CD4-positive, alpha-beta T cell treated with Interleukin-6 for 4 hours (primary cell): ENCODE data around the gene DCAF12.
"Not testable (repeated sequence)": the region's sequence is repeated elsewhere in the genome, so short reads cannot be mapped to it uniquely, and the experiment has no call there.

Experiments used
- DNase-seq: peaks from one replicate; pipeline ENCODE4 v3.0.0-alpha.2; 2020; ENCODE audit warnings: mixed read lengths

DCAF12 gene

GRCh38 chr9:34059281-34059680, 67.2 kb downstream of the DCAF12 start:
- DNase-seq = no peak

GRCh38 chr9:34049630-34050384, 76.7 kb downstream of the DCAF12 start:
- DNase-seq = no peak

- DNase-seq = peak; percentile 97
Observed at GRCh38 chr9:34048727-34049629, 77.5 kb downstream of the DCAF12 start, which contains the start of gene UBAP2. UBAP2 (minus strand) TSS chr9:34048887; CDS start chr9:34017148, 31,739 bp downstream.

- DNase-seq = peak; percentile 57
Observed at GRCh38 chr9:34047864-34048726, 78.4 kb downstream of the DCAF12 start.

- no peak for DNase-seq
Observed at GRCh38 chr9:34046784-34047379, 79.6 kb downstream of the DCAF12 start.

- no peak for DNase-seq
Observed at GRCh38 chr9:34045903-34046302, 80.6 kb downstream of the DCAF12 start.

- not testable (repeated sequence) for DNase-seq
Observed at GRCh38 chr9:34042074-34042473, 84.4 kb downstream of the DCAF12 start.

- not testable (repeated sequence) for DNase-seq
Observed at GRCh38 chr9:34038851-34039250, 87.6 kb downstream of the DCAF12 start.

- no peak for DNase-seq
Observed at GRCh38 chr9:34037626-34038025, 88.9 kb downstream of the DCAF12 start.

- DNase-seq = no peak
Observed at GRCh38 chr9:34036625-34037024, 89.9 kb downstream of the DCAF12 start.
